Brain microvascular endothelial cell (primary cell): ENCODE measurements around the gene DDAH1.

Experiments
- DNase-seq: peaks from one replicate; pipeline ENCODE4 v3.0.0-alpha.2; 2020
- H3K27ac ChIP-seq: fragments of 250-450 bp; sonication (Bioruptor Pico); 2 replicates; pipeline ENCODE4 v1.5.1; 2020; ENCODE audit warnings: mild to moderate bottlenecking, moderate library complexity
- H3K27me3 ChIP-seq: fragments of 250-450 bp; sonication (Bioruptor Pico); replicated peaks from 2 replicates; pipeline ENCODE4 v1.5.1; 2020; ENCODE audit warnings: mild to moderate bottlenecking
- H3K36me3 ChIP-seq: fragments of 250-450 bp; sonication (Bioruptor Pico); replicated peaks from 2 replicates; pipeline ENCODE4 v1.5.1; 2020; ENCODE audit warnings: mild to moderate bottlenecking
- H3K4me3 ChIP-seq: 2 replicates; pipeline ENCODE4 v1.5.1; 2011; ENCODE audit warnings: low read depth, mild to moderate bottlenecking, control low read depth, low read length, moderate library complexity
- CTCF ChIP-seq: IDR thresholded peaks from 2 replicates; pipeline ENCODE4 v1.5.1; 2011; ENCODE audit warnings: low read depth, mild to moderate bottlenecking, moderate library complexity, low read length, control low read depth, inconsistent platforms; ENCODE audit errors: missing control alignments
- in situ Hi-C: cut with HindIII; loops from 2 replicates; pipeline ENCODE4 v1.10.0; 2017; ENCODE audit warnings: low sequenced_read_pairs, low pct_ligation_motif_present

Gene DDAH1

GRCh38 chr1:85437139-85437538 lies 27.8 kb downstream of the DDAH1 start:
- in situ Hi-C loops, result no loop called here
- TF ChIP-seq CTCF, result no peak
- Histone ChIP-seq H3K27ac (no peak overlapping the region), H3K4me3 (no peak overlapping the region), H3K36me3 (no peaks in the 10 kb centered on the region), H3K27me3 (no peaks in the 10 kb centered on the region)
- DNase-seq, result no peak

- TF ChIP-seq CTCF, result no peak
- Histone ChIP-seq H3K27ac (no peak overlapping the region), H3K4me3 (no peak overlapping the region), H3K27me3 (no peaks in the 10 kb centered on the region), H3K36me3 (no peaks in the 10 kb centered on the region)
- in situ Hi-C loops, result no loop called here
- DNase-seq, result no peak
These were observed 31.9 kb downstream of the DDAH1 start for GRCh38 chr1:85433096-85433495.

GRCh38 chr1:85428471-85429089 lies 36.4 kb downstream of the DDAH1 start:
- DNase-seq, result no peak
- no peaks in the 10 kb centered on the region for H3K36me3 ChIP-seq
- no peaks in the 10 kb centered on the region for H3K27me3 ChIP-seq
- H3K27ac ChIP-seq, result no peak overlapping the region
- no peak overlapping the region for H3K4me3 ChIP-seq
- in situ Hi-C loops, result no loop called here
- TF ChIP-seq CTCF, result no peak

GRCh38 chr1:85427849-85428248 lies 37.1 kb downstream of the DDAH1 start:
- in situ Hi-C loops, result no loop called here
- Histone ChIP-seq H3K27ac (no peak overlapping the region), H3K4me3 (no peak overlapping the region), H3K27me3 (no peaks in the 10 kb centered on the region), H3K36me3 (no peaks in the 10 kb centered on the region)
- no peak for DNase-seq
- TF ChIP-seq CTCF, result no peak

- Histone ChIP-seq H3K27me3 (no peaks in the 10 kb centered on the region), H3K4me3 (no peak overlapping the region), H3K27ac (no peak overlapping the region), H3K36me3 (no peaks in the 10 kb centered on the region)
- no peak for DNase-seq
- in situ Hi-C loops, result no loop called here
- no peak for TF ChIP-seq CTCF
These were observed 37.6 kb downstream of the DDAH1 start for GRCh38 chr1:85427331-85427730.

- no peak for DNase-seq
- Histone ChIP-seq H3K4me3 (no peak overlapping the region), H3K27me3 (no peaks in the 10 kb centered on the region), H3K36me3 (no peaks in the 10 kb centered on the region), H3K27ac (no peak overlapping the region)
- in situ Hi-C loops, result no loop called here
- no peak for TF ChIP-seq CTCF
These were observed 43.8 kb downstream of the DDAH1 start for GRCh38 chr1:85421179-85421578.
